22Rv1 (cell line): ENCODE measurements around the gene TRHDE.

ENCODE experiments used
- H3K27ac ChIP-seq: fragments of 450-650 bp; 2 replicates; pipeline ENCODE4 v1.5.1; 2017
- CTCF ChIP-seq: fragments of 450-650 bp; IDR thresholded peaks from 2 replicates; pipeline ENCODE4 v1.5.1; 2017; ENCODE audit warnings: mild to moderate bottlenecking
- ZFX ChIP-seq: fragments of 450-650 bp; IDR thresholded peaks from 2 replicates; pipeline ENCODE4 v1.6.1; 2017; ENCODE audit warnings: antibody characterized with exemption, borderline replicate concordance

Gene TRHDE

GRCh38 chr12:72673853-72674252, 401.7 kb downstream of the TRHDE start:
- no peak for TF ChIP-seq ZFX
- no peak for TF ChIP-seq CTCF
- H3K27ac ChIP-seq: no peak overlapping the region

GRCh38 chr12:72676556-72676955, 404.4 kb downstream of the TRHDE start:
- H3K27ac ChIP-seq: no peak overlapping the region
- no peak for TF ChIP-seq ZFX
- no peak for TF ChIP-seq CTCF

GRCh38 chr12:72677139-72677538, 405.0 kb downstream of the TRHDE start:
- no peak for TF ChIP-seq CTCF
- no peak for TF ChIP-seq ZFX
- no peak overlapping the region for H3K27ac ChIP-seq

GRCh38 chr12:72677846-72678245, 405.7 kb downstream of the TRHDE start:
- no peak for TF ChIP-seq ZFX
- no peak for TF ChIP-seq CTCF
- H3K27ac ChIP-seq: no peak overlapping the region

GRCh38 chr12:72679147-72679757, 407.1 kb downstream of the TRHDE start:
- no peak for TF ChIP-seq ZFX
- TF ChIP-seq CTCF: no peak
- H3K27ac ChIP-seq: no peak overlapping the region

GRCh38 chr12:72681028-72681427, 408.9 kb downstream of the TRHDE start:
- no peak overlapping the region for H3K27ac ChIP-seq
- TF ChIP-seq CTCF (no peak), ZFX (no peak)

GRCh38 chr12:72684491-72684890, 412.3 kb downstream of the TRHDE start:
- TF ChIP-seq CTCF: no peak
- no peak for TF ChIP-seq ZFX
- H3K27ac ChIP-seq: no peak overlapping the region
